Peyer's patch (tissue), 4 donors: Measurements from ENCODE around the gene LMBRD1. TPM values are rescaled to one million over a fixed set of nuclear protein-coding genes. Genes with fewer than 3 reads are reported as not detected.
"Not testable (repeated sequence)": the region's sequence is repeated elsewhere in the genome, so short reads cannot be mapped to it uniquely, and the experiment has no call there.

Source experiments
- DNase-seq, 3 donors: peaks; one replicate each; pipeline ENCODE4 v3.0.0-alpha.2; 2017 to 2019
- H3K27ac ChIP-seq, 4 donors: fragments of 200-600 bp; sonication (generic); one replicate each; pipeline ENCODE4 v1.5.1; 2016 to 2019
- H3K27me3 ChIP-seq, 2 donors: fragments of 200-600 bp; sonication (generic); one replicate each; pipeline ENCODE4 v1.5.1; 2019
- H3K36me3 ChIP-seq, 3 donors: fragments of 200-600 bp; sonication (generic); one replicate each; pipeline ENCODE4 v1.5.1; 2016 to 2019
- H3K4me1 ChIP-seq, 4 donors: fragments of 200-600 bp; sonication (generic); one replicate each; pipeline ENCODE4 v1.5.1; 2016 to 2019
- H3K4me3 ChIP-seq, 4 donors: fragments of 200-600 bp; sonication (generic); 1 replicate in 3 of 4; 2 replicates in 1 of 4; pipeline ENCODE4 v1.5.1; 2016 to 2019; ENCODE audit warnings: mild to moderate bottlenecking in 1 of 4
- H3K9me3 ChIP-seq, 4 donors: fragments of 200-600 bp; sonication (generic); one replicate each; pipeline ENCODE4 v1.5.1; 2016 to 2019; ENCODE audit warnings: mild to moderate bottlenecking in 1 of 4
- CTCF ChIP-seq, 6 experiments: fragments of 450-650 bp in 4 of 6; fragments of 200-600 bp in 2 of 6; sonication (generic) in 1 of 6; IDR thresholded peaks; one replicate each; pipeline ENCODE4 v1.5.1; 2017 to 2019; ENCODE audit warnings: antibody characterized with exemption in 6 of 6, mild to moderate bottlenecking in 3 of 6, moderate library complexity in 1 of 6
- POLR2A ChIP-seq, 2 donors: fragments of 450-650 bp; IDR thresholded peaks; one replicate each; pipeline ENCODE4 v1.5.1; 2017; ENCODE audit warnings: antibody characterized with exemption in 2 of 2, mild to moderate bottlenecking in 2 of 2, moderate library complexity in 2 of 2
- total RNA-seq, 4 donors: library from RNA; depleted of rRNA; stranded (reverse); fragments of >200 nt; gene quantifications; one replicate each; pipeline ENCODE4 v1.1.0, GENCODE V29; 2016

Gene LMBRD1
- total RNA-seq, 4 donors from 2014 or later, result 31.4 to 103 (median 61.0) TPM

DNA sequence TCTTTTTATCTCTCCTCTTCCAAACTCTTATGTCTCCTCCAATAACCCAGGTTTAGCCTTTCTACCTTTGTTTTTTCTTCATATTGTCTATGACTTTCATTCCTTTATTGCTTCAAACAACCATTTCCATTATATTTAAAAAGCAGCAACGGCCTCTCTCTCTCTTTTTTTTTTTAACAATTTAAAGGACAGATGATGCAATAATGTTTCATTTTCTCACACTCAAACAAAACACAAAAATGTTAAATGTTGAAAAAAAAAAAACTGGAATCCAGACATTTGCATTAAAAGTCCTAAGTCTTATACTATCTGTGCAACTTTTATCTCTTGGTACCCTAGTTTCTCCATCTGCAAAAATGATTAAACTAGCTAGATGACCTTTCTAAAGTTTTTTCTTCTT is 105.8 kb downstream of the LMBRD1 start:
- H3K27me3 ChIP-seq, result no peaks in the 10 kb centered on the region
- H3K4me1 ChIP-seq, result no peaks in the 10 kb centered on the region
- no peak overlapping the region for H3K4me3 ChIP-seq
- no peak for TF ChIP-seq CTCF (IDR thresholded peaks at IDR 0.05)
- TF ChIP-seq POLR2A (IDR thresholded peaks at IDR 0.05), result no peak
- H3K9me3 ChIP-seq, result no peaks in the 10 kb centered on the region
- H3K27ac ChIP-seq, result no peak overlapping the region
- no peak for DNase-seq
- peaks cover 0 to 5% (median 0%) of the 10 kb centered on the region in 3 donors for H3K36me3 ChIP-seq

- peaks cover 0 to 11% (median 0%) of the 10 kb centered on the region in 3 donors for H3K36me3 ChIP-seq
- DNase-seq, result no peak
- H3K9me3 ChIP-seq, result no peaks in the 10 kb centered on the region
- no peak overlapping the region for H3K4me3 ChIP-seq
- no peaks in the 10 kb centered on the region for H3K27me3 ChIP-seq
- no peaks in the 10 kb centered on the region for H3K4me1 ChIP-seq
- no peak overlapping the region for H3K27ac ChIP-seq
- no peak for TF ChIP-seq POLR2A (IDR thresholded peaks at IDR 0.05)
- no peak for TF ChIP-seq CTCF (IDR thresholded peaks at IDR 0.05)
These were observed 116.5 kb downstream of the LMBRD1 start for GRCh38 chr6:69680302-69680701.

GRCh38 chr6:69673298-69673697 is 123.5 kb downstream of the LMBRD1 start:
- TF ChIP-seq CTCF (IDR thresholded peaks at IDR 0.05) (no peak), POLR2A (IDR thresholded peaks at IDR 0.05) (no peak)
- H3K36me3 ChIP-seq, result peaks cover 0 to 48% (median 0%) of the 10 kb centered on the region in 3 donors

GRCh38 chr6:69668916-69669315 is 127.9 kb downstream of the LMBRD1 start:
- no peaks in the 10 kb centered on the region for H3K27me3 ChIP-seq
- TF ChIP-seq CTCF (IDR thresholded peaks at IDR 0.05), result no peak
- TF ChIP-seq POLR2A (IDR thresholded peaks at IDR 0.05), result no peak
- H3K27ac ChIP-seq, result no peak overlapping the region
- no peak overlapping the region for H3K4me3 ChIP-seq
- no peaks in the 10 kb centered on the region for H3K9me3 ChIP-seq
- H3K4me1 ChIP-seq, result no peaks in the 10 kb centered on the region
- peaks cover 0 to 25% (median 0%) of the 10 kb centered on the region in 3 donors for H3K36me3 ChIP-seq
- DNase-seq, result no peak

More at GRCh38 chr6:69673298-69673697, 123.5 kb downstream of the LMBRD1 start:
- Histone ChIP-seq H3K27me3 (no peaks in the 10 kb centered on the region), H3K4me3 (no peak overlapping the region), H3K4me1 (no peaks in the 10 kb centered on the region), H3K27ac (no peak overlapping the region), H3K9me3 (no peaks in the 10 kb centered on the region)
- no peak for DNase-seq

- not testable (repeated sequence) for DNase-seq, H3K9me3 ChIP-seq, H3K4me1 ChIP-seq, H3K27ac ChIP-seq, H3K36me3 ChIP-seq, H3K4me3 ChIP-seq, H3K27me3 ChIP-seq
These were observed 130.0 kb downstream of the LMBRD1 start for GRCh38 chr6:69666779-69667178.

- no peak for DNase-seq
- Histone ChIP-seq H3K27ac (no peak overlapping the region), H3K4me3 (no peak overlapping the region), H3K27me3 (no peaks in the 10 kb centered on the region), H3K36me3 (no peaks in the 10 kb centered on the region), H3K4me1 (no peaks in the 10 kb centered on the region), H3K9me3 (no peaks in the 10 kb centered on the region)
- TF ChIP-seq CTCF (IDR thresholded peaks at IDR 0.05) (no peak), POLR2A (IDR thresholded peaks at IDR 0.05) (no peak)
These were observed 131.4 kb downstream of the LMBRD1 start for GRCh38 chr6:69665437-69665836.
